OCI-LY1 (cell line): ENCODE measurements around the gene CNOT6L.

Experiments used
- CTCF ChIP-seq: fragments of 200-600 bp; sonication (generic), shearing (Covaris generic); IDR thresholded peaks from 2 replicates; pipeline ENCODE4 v1.5.1; 2017; ENCODE audit warnings: mild to moderate bottlenecking, antibody characterized with exemption, low read length, moderate library complexity, mixed read lengths
- EZH2 ChIP-seq: fragments of 200-600 bp; sonication (generic), shearing (Covaris generic); IDR thresholded peaks from 2 replicates; pipeline ENCODE4 v1.8.0; 2017; ENCODE audit warnings: borderline replicate concordance, mixed run types, mild to moderate bottlenecking, antibody characterized with exemption, low read length, moderate library complexity, mixed read lengths

GRCh38 chr4:77854431-77855111 lies 35.4 kb upstream of the CNOT6L start:
- TF ChIP-seq CTCF (no peak), EZH2 (no peak)
